Mucosa of rectum (tissue), 2 donors: ENCODE data around the gene ASB1.
"Not testable (repeated sequence)": the region's sequence is repeated elsewhere in the genome, so short reads cannot be mapped to it uniquely, and the experiment has no call there.

Source experiments
- H3K27ac ChIP-seq, 2 donors: one replicate each; pipeline ENCODE4 v1.7.0; 2013; ENCODE audit warnings: inconsistent platforms in 2 of 2, low read depth in 2 of 2, low read length in 2 of 2
- H3K27me3 ChIP-seq, 2 donors: one replicate each; pipeline ENCODE4 v1.7.0; 2013; ENCODE audit warnings: low read length in 2 of 2; ENCODE audit not compliant: control insufficient read depth in 2 of 2, insufficient read depth in 2 of 2
- H3K36me3 ChIP-seq, 2 donors: one replicate each; pipeline ENCODE4 v1.7.0; 2013; ENCODE audit warnings: low read length in 2 of 2; ENCODE audit not compliant: control insufficient read depth in 2 of 2, insufficient read depth in 2 of 2
- H3K4me1 ChIP-seq, 2 donors: one replicate each; pipeline ENCODE4 v1.7.0; 2013; ENCODE audit warnings: low read length in 2 of 2, mild to moderate bottlenecking in 1 of 2; ENCODE audit not compliant: control insufficient read depth in 2 of 2, insufficient read depth in 2 of 2
- H3K4me3 ChIP-seq, 2 donors: one replicate each; pipeline ENCODE4 v1.7.0; 2013; ENCODE audit warnings: low read length in 2 of 2
- H3K9ac ChIP-seq, 2 donors: one replicate each; pipeline ENCODE4 v1.7.0; 2013; ENCODE audit warnings: low read length in 2 of 2, low read depth in 1 of 2, mild to moderate bottlenecking in 1 of 2
- H3K9me3 ChIP-seq, 2 donors: one replicate each; pipeline ENCODE4 v1.7.0; 2013; ENCODE audit warnings: low read length in 2 of 2; ENCODE audit not compliant: control insufficient read depth in 2 of 2
- donor health status: healthy.
- donor health status: Normal muscosa, but diverticular disease.

Gene ASB1

DNA sequence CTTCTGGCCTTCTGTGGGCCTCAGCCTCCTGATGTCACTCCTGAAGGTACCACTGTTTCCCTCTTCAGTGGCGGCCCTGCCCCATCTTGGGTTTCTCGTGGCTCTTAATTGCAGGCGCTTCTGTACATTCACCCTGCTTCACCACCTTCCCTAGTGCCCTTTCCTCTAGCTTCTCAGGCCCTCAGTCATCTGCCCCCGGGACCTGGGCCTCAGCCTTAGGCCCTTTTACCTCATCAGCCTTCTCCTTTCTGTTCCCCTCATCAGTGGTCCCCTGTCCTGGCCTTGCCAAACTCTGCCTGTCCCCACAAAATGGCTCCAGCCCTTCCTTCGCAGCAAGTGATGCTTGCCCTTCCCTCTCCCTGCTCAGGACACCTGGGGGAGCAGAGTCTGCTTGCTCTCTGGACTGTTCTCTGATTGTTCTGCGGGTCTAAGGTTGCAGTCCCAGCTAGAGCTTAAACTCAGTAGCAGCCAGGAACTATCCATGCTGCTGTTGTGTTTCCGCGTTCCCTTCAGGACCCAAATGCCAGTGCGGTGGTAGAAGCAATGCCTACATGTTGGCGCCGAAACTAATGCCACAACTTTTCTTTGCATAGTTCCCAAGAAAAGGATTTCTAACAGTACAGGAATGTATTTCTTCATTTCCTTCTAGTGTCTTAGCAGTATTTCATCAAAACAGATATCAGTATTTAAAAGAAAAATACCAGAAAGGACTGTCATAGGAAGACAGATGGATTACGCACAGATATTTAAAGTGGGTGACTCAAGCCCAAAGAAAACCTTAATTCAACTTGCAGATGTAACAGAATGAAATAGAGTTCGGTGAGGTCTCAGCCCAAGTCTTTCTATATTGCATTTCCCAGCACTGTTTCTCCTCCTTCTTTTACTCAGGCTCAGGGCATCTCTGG is 7.5 kb downstream of the ASB1 start:
- no peak overlapping the region for H3K4me3 ChIP-seq
- H3K4me1 ChIP-seq = no peaks in the 10 kb centered on the region
- no peak overlapping the region for H3K9ac ChIP-seq
- no peak overlapping the region for H3K27ac ChIP-seq
- H3K36me3 ChIP-seq = peaks cover 28 to 44% of the 10 kb centered on the region in 2 donors
- H3K9me3 ChIP-seq = peaks cover 0 to 5% of the 10 kb centered on the region in 2 donors
- no peaks in the 10 kb centered on the region for H3K27me3 ChIP-seq

- no peak overlapping the region for H3K4me3 ChIP-seq
- H3K4me1 ChIP-seq = no peaks in the 10 kb centered on the region
- H3K9ac ChIP-seq = no peak overlapping the region
- H3K9me3 ChIP-seq = peaks cover 0 to 5% of the 10 kb centered on the region in 2 donors
- peaks cover 31 to 49% of the 10 kb centered on the region in 2 donors for H3K36me3 ChIP-seq
- no peak overlapping the region for H3K27ac ChIP-seq
- H3K27me3 ChIP-seq = no peaks in the 10 kb centered on the region
These were observed 8.4 kb downstream of the ASB1 start for GRCh38 chr2:238434846-238435751.

GRCh38 chr2:238435752-238436096 is 9.0 kb downstream of the ASB1 start:
- Histone ChIP-seq H3K4me1 (no peaks in the 10 kb centered on the region), H3K36me3 (peaks cover 31 to 49% of the 10 kb centered on the region in 2 donors), H3K9ac (no peak overlapping the region), H3K27ac (no peak overlapping the region), H3K4me3 (no peak overlapping the region), H3K27me3 (no peaks in the 10 kb centered on the region), H3K9me3 (no peaks in the 10 kb centered on the region)

DNA sequence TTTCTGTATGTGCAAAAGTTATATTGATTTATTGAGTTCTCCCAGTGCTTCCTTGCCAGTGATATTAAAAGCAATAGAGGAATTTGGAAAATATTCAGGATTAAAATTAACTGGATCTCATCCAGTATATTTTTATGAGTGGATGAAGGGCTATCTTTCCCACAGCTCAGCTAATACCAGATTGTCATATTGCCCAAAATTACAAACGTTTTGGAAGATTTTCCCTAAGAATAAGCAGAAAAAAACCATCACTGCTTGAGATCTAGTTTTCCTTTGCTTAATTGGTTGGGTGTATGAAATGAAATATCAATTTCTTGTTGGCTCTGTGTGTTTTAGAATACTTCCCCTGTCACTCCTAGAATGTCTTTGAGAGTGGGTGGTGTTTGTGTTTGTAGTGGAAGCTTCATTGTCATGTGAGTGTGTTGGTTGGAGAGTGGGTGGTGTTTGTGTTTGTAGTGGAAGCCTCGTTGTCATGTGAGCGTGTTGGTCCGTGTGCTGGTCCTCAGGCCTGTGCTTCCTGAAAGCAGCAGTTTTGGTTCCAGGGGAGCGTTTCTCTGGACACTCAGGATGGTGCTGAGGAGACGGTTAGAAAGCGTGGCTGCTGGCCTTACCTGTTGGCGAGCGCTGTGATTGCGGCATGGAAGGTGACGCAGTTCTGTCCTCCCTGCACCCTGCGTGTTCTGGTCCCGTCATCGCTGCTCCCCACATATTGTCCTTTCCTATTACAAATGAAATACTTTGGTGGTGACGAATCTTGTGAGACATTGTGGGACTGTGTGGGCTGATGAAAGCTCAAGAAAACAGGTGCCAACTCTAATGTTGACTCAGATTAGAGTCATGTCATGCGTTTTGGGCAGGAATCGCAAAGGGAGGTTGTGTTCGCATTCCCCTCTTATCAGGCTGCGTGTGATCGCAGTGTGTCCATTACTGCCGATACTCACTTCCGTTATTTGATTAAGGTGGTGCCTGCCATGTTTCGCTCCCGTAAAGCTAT is 12.4 kb downstream of the ASB1 start:
- Histone ChIP-seq H3K36me3 (peaks cover 25 to 39% of the 10 kb centered on the region in 2 donors), H3K4me1 (no peaks in the 10 kb centered on the region), H3K4me3 (no peak overlapping the region), H3K27ac (no peak overlapping the region), H3K9me3 (no peaks in the 10 kb centered on the region), H3K9ac (no peak overlapping the region), H3K27me3 (no peaks in the 10 kb centered on the region)

DNA sequence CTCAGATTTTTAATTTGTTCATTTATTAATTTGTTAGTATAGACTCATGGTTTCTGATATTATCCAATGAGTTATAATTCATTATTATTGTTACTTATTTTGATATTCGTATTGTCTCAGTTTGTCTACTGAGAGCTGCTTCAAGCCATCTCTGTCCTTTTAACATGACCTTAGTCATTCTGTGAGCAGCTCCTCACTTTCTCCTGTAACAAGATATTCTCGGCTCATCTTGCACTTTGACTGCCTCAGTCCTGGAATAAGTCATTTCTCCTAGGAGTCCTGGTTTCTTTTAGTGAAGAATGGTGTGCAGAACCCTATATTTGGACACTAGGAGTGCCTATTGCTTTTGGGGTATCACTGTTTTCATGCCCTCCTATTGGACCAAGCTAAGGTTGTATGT is 13.2 kb downstream of the ASB1 start:
- Histone ChIP-seq H3K27me3 (no peaks in the 10 kb centered on the region), H3K9me3 (no peaks in the 10 kb centered on the region), H3K27ac (no peak overlapping the region), H3K9ac (no peak overlapping the region), H3K4me3 (no peak overlapping the region), H3K36me3 (peaks cover 24 to 38% of the 10 kb centered on the region in 2 donors), H3K4me1 (no peaks in the 10 kb centered on the region)

GRCh38 chr2:238440331-238440730 is 13.6 kb downstream of the ASB1 start:
- no peak overlapping the region for H3K4me3 ChIP-seq

DNA sequence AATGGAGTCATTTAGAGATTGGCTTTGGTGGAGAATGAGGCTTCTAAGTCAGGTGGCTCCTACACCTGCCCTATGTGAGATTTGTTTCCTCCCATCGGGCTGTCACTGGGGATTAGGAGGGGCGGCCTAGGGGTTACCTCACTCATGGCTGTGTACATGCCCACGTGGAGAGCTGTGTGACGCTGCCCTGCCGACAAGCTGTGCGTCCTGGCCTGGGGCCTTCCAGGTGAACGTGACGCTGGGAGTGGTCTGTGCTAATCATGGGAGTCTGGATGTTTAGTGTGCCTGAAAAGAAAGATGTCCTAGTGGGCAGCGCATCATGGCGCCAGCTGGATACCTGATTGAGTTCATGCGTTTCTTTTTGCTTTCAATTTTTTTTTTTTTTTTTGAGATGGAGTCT is 14.0 kb downstream of the ASB1 start:
- no peak overlapping the region for H3K27ac ChIP-seq

More at GRCh38 chr2:238440331-238440730, 13.6 kb downstream of the ASB1 start:
- Histone ChIP-seq H3K9me3 (no peaks in the 10 kb centered on the region), H3K36me3 (peaks cover 22 to 39% of the 10 kb centered on the region in 2 donors), H3K4me1 (no peaks in the 10 kb centered on the region), H3K27ac (no peak overlapping the region), H3K27me3 (no peaks in the 10 kb centered on the region), H3K9ac (no peak overlapping the region)

DNA sequence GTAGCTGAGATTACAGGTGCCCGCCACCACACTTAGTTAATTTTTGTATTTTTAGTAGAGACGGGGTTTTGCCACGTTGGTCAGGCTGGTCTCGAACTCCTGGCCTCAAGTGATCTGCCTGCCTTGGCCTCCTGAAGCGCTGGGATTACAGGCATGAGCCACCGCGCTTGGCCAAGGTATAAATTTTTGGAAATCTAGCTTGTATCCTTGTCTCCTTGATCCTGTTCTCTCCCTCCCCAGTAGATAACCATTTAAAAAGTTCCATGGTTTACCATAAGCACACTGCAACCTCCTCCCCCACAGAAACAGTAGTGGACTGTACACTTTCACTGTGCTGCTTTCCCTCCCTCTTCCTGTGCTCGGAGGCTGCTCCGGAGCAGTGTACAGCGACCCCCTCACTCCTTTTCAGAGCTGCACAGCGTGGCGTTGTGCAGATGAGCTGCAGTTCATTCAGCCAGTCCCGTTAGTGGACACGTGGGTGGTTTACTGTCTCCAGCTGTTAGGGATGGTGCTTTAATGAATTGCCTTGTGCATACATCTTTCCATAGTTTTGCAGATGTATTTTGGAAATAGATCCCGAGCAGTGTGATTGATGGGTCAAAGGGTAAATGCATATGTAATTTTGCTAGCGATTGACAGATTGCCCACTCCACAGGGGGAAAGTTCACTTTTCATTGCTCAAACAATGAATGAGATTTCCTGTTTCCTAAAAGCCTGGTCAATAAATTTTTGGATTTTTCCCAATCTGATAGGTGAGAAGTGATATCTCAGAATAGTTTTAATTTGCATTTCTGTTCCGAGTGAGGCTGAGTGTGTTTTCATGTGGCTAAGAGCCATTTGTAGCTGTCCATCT is 14.8 kb downstream of the ASB1 start:
- no peaks in the 10 kb centered on the region for H3K27me3 ChIP-seq
- H3K9ac ChIP-seq = no peak overlapping the region
- H3K27ac ChIP-seq = no peak overlapping the region
- no peaks in the 10 kb centered on the region for H3K9me3 ChIP-seq
- no peaks in the 10 kb centered on the region for H3K4me1 ChIP-seq
- H3K4me3 ChIP-seq = no peak overlapping the region
- H3K36me3 ChIP-seq = peaks cover 28 to 45% of the 10 kb centered on the region in 2 donors

More for the DNA sequence above, 14.0 kb downstream of the ASB1 start:
- H3K4me3 ChIP-seq = no peak overlapping the region
- H3K9ac ChIP-seq = no peak overlapping the region
- no peaks in the 10 kb centered on the region for H3K9me3 ChIP-seq
- H3K27me3 ChIP-seq = no peaks in the 10 kb centered on the region
- peaks cover 23 to 39% of the 10 kb centered on the region in 2 donors for H3K36me3 ChIP-seq
- no peaks in the 10 kb centered on the region for H3K4me1 ChIP-seq

GRCh38 chr2:238442257-238442656 is 15.5 kb downstream of the ASB1 start:
- not testable (repeated sequence) for H3K4me1 ChIP-seq, H3K27me3 ChIP-seq, H3K9ac ChIP-seq, H3K4me3 ChIP-seq, H3K27ac ChIP-seq, H3K9me3 ChIP-seq
- H3K36me3 ChIP-seq = peaks cover 35 to 52% of the 10 kb centered on the region in 2 donors
